Activated naive CD8-positive, alpha-beta T cell treated with anti-CD3 and anti-CD28 coated beads, Interleukin-2, amount 10 ng/mL, durations not matched to agents 7 days and 5 days (primary cell): Measurements from ENCODE around the gene PPP6R3. TPM values are rescaled to one million over a fixed set of nuclear protein-coding genes. Genes with fewer than 3 reads are reported as not detected.

Source experiments
- ATAC-seq: fragments of 150-1000 bp; cut with Tn5 transposase; one replicate; pipeline ENCODE4 v1.10.0; 2021; ENCODE audit warnings: low read depth, moderate library complexity
- POLR2A ChIA-PET: fragments of 350-600 bp; sonication (Branson Sonifier 250); formaldehyde crosslinking; loops from one replicate; lab custom pipeline; 2021; ENCODE audit warnings: antibody characterized with exemption; lab: Charles Lee
- DNase-seq: peaks from one replicate; pipeline ENCODE4 v3.0.0; 2021
- H3K27ac Mint-ChIP-seq: one replicate; pipeline ENCODE4 v1.8.0; 2022; ENCODE audit warnings: mild to moderate bottlenecking, mixed read lengths
- H3K27me3 Mint-ChIP-seq: one replicate; pipeline ENCODE4 v1.8.0; 2022; ENCODE audit warnings: mild to moderate bottlenecking, moderate library complexity, mixed read lengths
- H3K36me3 Mint-ChIP-seq: one replicate; pipeline ENCODE4 v1.8.0; 2021; ENCODE audit warnings: mild to moderate bottlenecking, mixed read lengths
- H3K4me1 Mint-ChIP-seq: one replicate; pipeline ENCODE4 v1.8.0; 2021; ENCODE audit warnings: mixed read lengths
- H3K4me3 Mint-ChIP-seq: one replicate; pipeline ENCODE4 v1.8.0; 2022; ENCODE audit warnings: mild to moderate bottlenecking, moderate library complexity, mixed read lengths
- H3K9me3 Mint-ChIP-seq: one replicate; pipeline ENCODE4 v1.8.0; 2021; ENCODE audit warnings: mixed read lengths
- total RNA-seq, 2 experiments: library from RNA; stranded (reverse); gene quantifications; one replicate each; pipeline ENCODE4 v1.2.3, GENCODE V29; 2021

PPP6R3 gene
- total RNA-seq, 2 experiments from 2014 or later: 117 to 118 TPM

GRCh38 chr11:68521969-68522652 is 61.6 kb downstream of the PPP6R3 start:
- Mint-ChIP-seq H3K9me3 (no peaks in the 10 kb centered on the region), H3K4me3 (no peak overlapping the region), H3K27me3 (no peaks in the 10 kb centered on the region), H3K36me3 (peaks cover 57% of the 10 kb centered on the region), H3K4me1 (peaks cover 32% of the 10 kb centered on the region), H3K27ac (no peak overlapping the region)
- ATAC-seq (no peak), DNase-seq (no peak)
- POLR2A ChIA-PET: no interaction called here

DNA sequence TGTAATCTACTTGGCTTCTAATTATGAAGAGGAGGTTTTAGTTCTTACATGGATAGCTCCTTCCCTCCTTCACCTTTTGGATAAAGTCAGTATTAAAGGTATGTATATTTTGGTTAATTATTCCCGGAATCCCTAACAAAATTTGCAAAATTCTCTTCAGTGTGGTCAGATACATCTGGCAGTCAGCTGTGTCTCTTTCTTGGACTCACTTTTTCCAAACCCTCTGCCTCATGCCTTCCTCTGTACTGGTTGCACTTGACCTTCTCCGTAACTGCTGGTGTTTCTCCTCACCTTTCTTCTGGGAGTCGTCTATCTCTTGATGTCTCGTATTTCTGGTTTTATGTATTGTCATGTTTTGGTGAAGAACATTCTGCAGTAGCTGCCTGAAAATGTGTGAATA is 62.5 kb downstream of the PPP6R3 start:
- ATAC-seq: no peak
- H3K36me3 Mint-ChIP-seq: peaks cover 61% of the 10 kb centered on the region
- POLR2A ChIA-PET: no interaction called here
- H3K27ac Mint-ChIP-seq: no peak overlapping the region
- no peak overlapping the region for H3K4me3 Mint-ChIP-seq
- no peak for DNase-seq
- no peaks in the 10 kb centered on the region for H3K9me3 Mint-ChIP-seq
- no peaks in the 10 kb centered on the region for H3K27me3 Mint-ChIP-seq
- peaks cover 41% of the 10 kb centered on the region for H3K4me1 Mint-ChIP-seq

- DNase-seq (no peak), ATAC-seq (no peak)
- H3K9me3 Mint-ChIP-seq: no peaks in the 10 kb centered on the region
- H3K27ac Mint-ChIP-seq: no peak overlapping the region
- POLR2A ChIA-PET: no interaction called here
- H3K4me1 Mint-ChIP-seq: peaks cover 46% of the 10 kb centered on the region
- no peaks in the 10 kb centered on the region for H3K27me3 Mint-ChIP-seq
- H3K4me3 Mint-ChIP-seq: no peak overlapping the region
- peaks cover 66% of the 10 kb centered on the region for H3K36me3 Mint-ChIP-seq
Measured at GRCh38 chr11:68523743-68524142, 63.2 kb downstream of the PPP6R3 start.

DNA sequence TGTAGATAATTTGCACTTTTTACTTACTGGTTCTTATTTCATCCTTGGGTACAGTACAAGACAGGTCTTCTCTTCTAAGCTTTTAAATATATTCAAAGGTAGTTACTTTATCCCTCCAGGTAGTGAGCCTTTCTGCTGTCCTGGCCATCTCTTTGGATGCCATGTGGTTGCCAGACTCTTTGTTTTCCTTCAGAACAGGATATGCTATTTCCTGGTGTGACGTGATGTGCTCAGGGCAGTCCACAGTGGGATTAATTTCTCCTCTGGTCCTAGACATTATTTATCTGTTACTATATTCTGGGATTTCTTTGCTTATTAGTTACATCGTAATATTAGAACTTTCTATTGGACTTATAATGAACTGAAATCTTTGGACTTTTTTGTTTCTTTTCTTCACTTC is 63.7 kb downstream of the PPP6R3 start:
- POLR2A ChIA-PET: no interaction called here
- H3K4me1 Mint-ChIP-seq: peaks cover 47% of the 10 kb centered on the region

DNA sequence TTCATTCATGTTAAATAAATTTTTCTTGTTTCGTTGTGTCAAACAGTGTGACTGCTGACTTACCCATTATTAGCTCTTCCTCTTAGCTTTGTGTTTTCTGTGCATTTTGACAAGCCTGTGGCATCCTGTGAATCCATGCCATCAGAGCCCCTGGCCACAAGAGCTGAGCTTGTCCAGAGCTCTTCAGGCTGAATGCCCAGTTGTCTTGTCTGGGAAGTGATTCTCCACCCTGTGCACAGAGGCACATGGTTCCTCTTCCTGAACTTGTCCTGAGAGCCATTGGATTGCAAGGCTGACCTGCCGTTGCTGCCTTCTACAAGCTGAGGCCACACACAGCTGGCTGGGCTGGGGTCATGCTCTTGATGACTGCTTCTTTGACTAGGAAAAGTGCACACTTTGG is 64.1 kb downstream of the PPP6R3 start:
- H3K4me3 Mint-ChIP-seq: no peak overlapping the region
- POLR2A ChIA-PET: interaction anchor here (0.5 to 0.8 kb wide), 2 partner anchors 63 to 276 kb away, joined by 3 read pairs; no protein-coding TSS in a partner anchor
- H3K36me3 Mint-ChIP-seq: peaks cover 66% of the 10 kb centered on the region
- H3K27ac Mint-ChIP-seq: no peak overlapping the region
- peaks cover 47% of the 10 kb centered on the region for H3K4me1 Mint-ChIP-seq
- no peak for ATAC-seq
- DNase-seq: no peak
- H3K27me3 Mint-ChIP-seq: no peaks in the 10 kb centered on the region
- H3K9me3 Mint-ChIP-seq: no peaks in the 10 kb centered on the region

More for the DNA sequence above, 63.7 kb downstream of the PPP6R3 start:
- Mint-ChIP-seq H3K27ac (peak overlapping the region; percentile 28), H3K27me3 (no peaks in the 10 kb centered on the region), H3K36me3 (peaks cover 66% of the 10 kb centered on the region), H3K9me3 (no peaks in the 10 kb centered on the region), H3K4me3 (no peak overlapping the region)
- ATAC-seq (no peak), DNase-seq (no peak)

DNA sequence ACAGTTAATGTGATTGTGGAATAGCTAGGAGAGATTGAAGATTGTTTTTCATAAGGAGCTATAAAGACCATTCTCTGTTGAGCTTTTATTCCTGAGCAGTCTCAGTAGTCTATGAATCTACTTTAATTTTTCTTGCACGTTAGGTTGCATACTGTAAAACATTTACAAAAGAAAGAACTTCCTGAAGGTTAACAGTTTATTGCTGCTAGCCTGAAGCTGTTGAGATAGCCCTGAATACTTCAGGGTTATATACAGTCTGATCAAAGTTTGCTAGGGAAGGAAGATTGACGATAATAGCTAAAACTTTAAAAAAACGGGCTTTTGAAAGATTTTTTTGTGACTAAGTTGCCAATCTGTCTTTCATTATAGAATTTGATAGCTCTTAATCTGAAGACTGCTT is 64.8 kb downstream of the PPP6R3 start:
- H3K4me1 Mint-ChIP-seq: peaks cover 51% of the 10 kb centered on the region
- POLR2A ChIA-PET: interaction anchor here (0.8 kb wide), 1 partner anchor 64 kb away, joined by 3 read pairs; no protein-coding TSS in a partner anchor
- peaks cover 68% of the 10 kb centered on the region for H3K36me3 Mint-ChIP-seq
- no peaks in the 10 kb centered on the region for H3K27me3 Mint-ChIP-seq
- no peak overlapping the region for H3K4me3 Mint-ChIP-seq
- H3K27ac Mint-ChIP-seq: no peak overlapping the region
- ATAC-seq (no peak), DNase-seq (no peak)
- no peaks in the 10 kb centered on the region for H3K9me3 Mint-ChIP-seq

DNA sequence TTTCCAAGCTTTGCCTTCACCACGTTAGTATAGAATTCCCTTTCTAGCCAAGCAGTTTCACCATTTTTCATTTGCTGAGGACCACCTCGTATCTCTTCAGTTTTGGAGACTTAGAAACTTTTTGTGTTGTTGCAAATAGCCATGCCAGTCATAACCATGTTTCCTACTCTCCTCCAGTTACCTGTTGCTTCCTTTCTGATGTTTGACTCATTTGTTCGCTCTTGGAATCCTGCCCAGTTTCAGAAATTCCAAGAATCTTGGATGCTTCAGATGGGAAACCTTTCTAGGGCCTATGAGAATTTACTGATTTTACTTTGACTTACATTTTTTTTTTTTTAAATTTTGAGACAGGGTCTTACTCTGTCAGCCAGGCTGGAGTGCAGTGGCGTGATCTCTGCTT is 65.4 kb downstream of the PPP6R3 start:
- H3K27me3 Mint-ChIP-seq: no peaks in the 10 kb centered on the region
- H3K36me3 Mint-ChIP-seq: peaks cover 64% of the 10 kb centered on the region
- no peak overlapping the region for H3K4me3 Mint-ChIP-seq
- no peaks in the 10 kb centered on the region for H3K9me3 Mint-ChIP-seq
- no peak overlapping the region for H3K27ac Mint-ChIP-seq
- ATAC-seq (no peak), DNase-seq (no peak)
- POLR2A ChIA-PET: no interaction called here
- H3K4me1 Mint-ChIP-seq: peaks cover 51% of the 10 kb centered on the region

DNA sequence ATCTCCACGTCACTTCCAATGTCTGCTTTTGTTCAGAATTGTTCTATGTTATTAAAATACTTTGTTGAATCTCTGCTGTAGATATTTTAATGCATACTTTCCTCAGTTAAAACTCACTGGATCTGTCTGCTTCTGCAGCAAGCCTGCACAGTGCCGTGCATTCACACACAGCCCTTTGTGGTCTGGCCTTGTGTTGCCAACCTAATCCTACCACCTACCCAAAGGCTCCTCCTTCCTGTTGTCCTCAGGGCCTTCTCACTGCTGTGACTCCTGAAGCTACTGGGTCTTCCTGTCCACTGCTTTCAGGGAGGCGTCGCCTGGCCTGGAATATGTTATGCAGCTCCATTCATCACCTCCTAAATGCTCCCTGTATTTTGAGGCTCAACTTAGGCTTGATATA is 67.0 kb downstream of the PPP6R3 start:
- H3K4me1 Mint-ChIP-seq: peaks cover 46% of the 10 kb centered on the region
- no peaks in the 10 kb centered on the region for H3K9me3 Mint-ChIP-seq
- H3K27ac Mint-ChIP-seq: peak overlapping the region; percentile 15
- DNase-seq (no peak), ATAC-seq (peak; percentile 58)
- H3K4me3 Mint-ChIP-seq: no peak overlapping the region
- POLR2A ChIA-PET: interaction anchor here (1.1 kb wide), 1 partner anchor 62 kb away, joined by 5 read pairs; no protein-coding TSS in a partner anchor
- peaks cover 60% of the 10 kb centered on the region for H3K36me3 Mint-ChIP-seq
- no peaks in the 10 kb centered on the region for H3K27me3 Mint-ChIP-seq

GRCh38 chr11:68528630-68529029 is 68.1 kb downstream of the PPP6R3 start:
- Mint-ChIP-seq H3K4me1 (peaks cover 42% of the 10 kb centered on the region), H3K36me3 (peaks cover 53% of the 10 kb centered on the region), H3K27ac (peak overlapping the region; percentile 80), H3K4me3 (peak overlapping the region; percentile 46), H3K9me3 (no peaks in the 10 kb centered on the region), H3K27me3 (no peaks in the 10 kb centered on the region)
- no peak for DNase-seq
- ATAC-seq: peak; percentile 91
- POLR2A ChIA-PET: interaction anchor here (1.1 kb wide), 1 partner anchor 63 kb away, joined by 5 read pairs; no protein-coding TSS in a partner anchor

DNA sequence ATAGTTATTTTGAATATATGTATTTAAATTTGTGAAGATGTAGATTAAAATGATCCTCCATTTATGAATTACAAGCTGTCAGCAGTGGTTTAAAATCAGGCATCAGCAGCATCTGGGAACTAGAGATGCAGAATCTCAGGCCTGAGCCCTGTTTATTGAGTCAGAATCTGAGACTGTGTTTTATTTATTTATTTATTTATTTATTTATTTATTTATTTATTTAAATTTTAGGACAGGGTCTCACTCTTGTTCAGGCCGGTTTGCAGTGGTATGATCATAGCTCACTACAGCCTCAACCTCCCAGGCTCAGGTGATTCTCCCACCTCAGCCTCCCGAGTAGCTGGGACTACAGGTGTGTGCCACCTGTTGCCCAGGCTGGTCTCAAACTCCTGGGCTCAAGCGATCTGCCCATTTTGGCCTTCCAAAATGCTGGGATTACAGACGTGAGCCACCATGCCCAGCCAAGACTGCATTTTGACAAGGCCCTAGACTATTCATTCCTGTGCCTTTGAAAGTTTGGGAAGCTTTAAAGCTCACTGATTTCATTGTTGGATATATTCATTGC is 70.7 kb downstream of the PPP6R3 start:
- DNase-seq (no peak), ATAC-seq (no peak)
- H3K4me1 Mint-ChIP-seq: peaks cover 38% of the 10 kb centered on the region
- H3K9me3 Mint-ChIP-seq: no peaks in the 10 kb centered on the region
- POLR2A ChIA-PET: no interaction called here
- no peaks in the 10 kb centered on the region for H3K27me3 Mint-ChIP-seq
- peaks cover 35% of the 10 kb centered on the region for H3K36me3 Mint-ChIP-seq
- H3K4me3 Mint-ChIP-seq: no peak overlapping the region
- H3K27ac Mint-ChIP-seq: no peak overlapping the region

DNA sequence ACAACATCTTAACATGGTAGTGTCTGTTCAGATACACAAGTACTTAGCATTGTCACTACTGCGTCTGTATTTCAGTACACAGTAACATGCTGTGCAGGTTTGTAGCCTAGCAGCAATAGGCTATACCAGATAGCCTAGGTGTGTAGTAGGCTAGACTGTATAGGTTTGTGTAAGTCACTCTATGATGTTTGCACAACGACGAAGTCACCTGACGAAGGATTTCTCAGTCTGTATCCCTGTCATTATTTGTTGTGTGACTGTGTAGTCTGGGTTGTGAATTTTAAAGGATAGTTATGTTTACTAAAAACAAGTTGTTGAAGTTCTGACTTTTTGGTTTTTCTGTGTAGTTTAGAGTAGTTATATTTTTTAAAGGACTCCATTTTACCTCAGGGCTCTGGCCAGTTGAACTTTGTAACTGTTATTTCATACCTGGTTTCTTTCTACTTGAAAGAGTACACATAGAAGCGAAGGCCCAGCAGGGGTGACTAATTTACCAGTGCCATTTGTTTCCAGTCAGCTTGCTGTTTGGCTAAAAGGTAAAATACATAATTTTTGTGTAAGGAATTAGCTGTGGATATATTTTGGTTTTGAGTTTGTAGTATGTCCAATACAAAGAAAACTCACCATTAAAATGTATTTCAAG is 72.3 kb downstream of the PPP6R3 start:
- ATAC-seq (no peak), DNase-seq (no peak)
- peaks cover 29% of the 10 kb centered on the region for H3K4me1 Mint-ChIP-seq
- no peak overlapping the region for H3K27ac Mint-ChIP-seq
- H3K36me3 Mint-ChIP-seq: peaks cover 23% of the 10 kb centered on the region
- H3K9me3 Mint-ChIP-seq: no peaks in the 10 kb centered on the region
- no peak overlapping the region for H3K4me3 Mint-ChIP-seq
- H3K27me3 Mint-ChIP-seq: no peaks in the 10 kb centered on the region
- POLR2A ChIA-PET: no interaction called here

GRCh38 chr11:68533945-68534344 is 73.4 kb downstream of the PPP6R3 start:
- Mint-ChIP-seq H3K4me3 (no peak overlapping the region), H3K27me3 (no peaks in the 10 kb centered on the region), H3K27ac (no peak overlapping the region), H3K9me3 (no peaks in the 10 kb centered on the region), H3K36me3 (peaks cover 23% of the 10 kb centered on the region), H3K4me1 (peaks cover 18% of the 10 kb centered on the region)
- POLR2A ChIA-PET: no interaction called here
- ATAC-seq: no peak
- DNase-seq: no peak

DNA sequence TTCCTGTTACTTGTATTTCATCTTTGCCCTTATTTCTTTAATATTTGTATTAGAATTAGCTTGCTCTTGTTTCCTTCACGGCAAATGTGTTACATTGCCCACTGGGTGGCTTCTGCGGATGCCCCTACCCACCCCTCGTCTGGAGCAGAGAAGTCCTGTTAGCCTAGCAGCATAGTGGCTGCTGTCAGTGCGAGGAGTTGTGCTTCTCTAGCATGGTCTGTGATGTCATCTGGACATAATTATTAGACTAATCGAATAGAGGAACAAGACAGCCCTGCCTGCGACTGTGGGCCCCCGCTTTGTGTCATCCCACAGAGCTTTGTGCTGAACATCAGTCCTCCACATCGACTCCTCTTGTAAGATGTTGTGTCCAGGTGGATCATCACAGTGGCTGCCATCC is 74.5 kb downstream of the PPP6R3 start:
- H3K9me3 Mint-ChIP-seq: no peaks in the 10 kb centered on the region
- DNase-seq (no peak), ATAC-seq (no peak)
- POLR2A ChIA-PET: interaction anchor here (0.7 kb wide), 1 partner anchor 160 kb away, joined by 5 read pairs; no protein-coding TSS in a partner anchor
- H3K27me3 Mint-ChIP-seq: no peaks in the 10 kb centered on the region
- no peak overlapping the region for H3K4me3 Mint-ChIP-seq
- peaks cover 23% of the 10 kb centered on the region for H3K4me1 Mint-ChIP-seq
- H3K27ac Mint-ChIP-seq: no peak overlapping the region
- peaks cover 29% of the 10 kb centered on the region for H3K36me3 Mint-ChIP-seq
